Esophagus muscularis mucosa (tissue), 4 donors: ENCODE data around the gene CORO6. TPM values are rescaled to one million over a fixed set of nuclear protein-coding genes. Genes with fewer than 3 reads are reported as not detected.

Experiments
- DNase-seq: peaks from one replicate; pipeline ENCODE4 v3.0.0-alpha.2; 2017; ENCODE audit errors: extremely low spot score
- H3K27ac ChIP-seq, 4 donors: fragments of 200-600 bp; sonication (generic); replicated peaks in 1 of 4; 1 replicate in 3 of 4; 2 replicates in 1 of 4; pipeline ENCODE4 v1.5.1; 2016 to 2019; ENCODE audit warnings: mild to moderate bottlenecking in 1 of 4
- H3K27me3 ChIP-seq, 4 donors: fragments of 200-600 bp; sonication (generic); one replicate each; pipeline versions ENCODE4 v1.5.1 to v1.6.0; 2016 to 2019
- H3K36me3 ChIP-seq, 4 donors: fragments of 200-600 bp; sonication (generic); one replicate each; pipeline ENCODE4 v1.5.1; 2016 to 2019
- H3K4me1 ChIP-seq, 4 donors: fragments of 200-600 bp; sonication (generic); one replicate each; pipeline ENCODE4 v1.5.1; 2016 to 2019
- H3K4me3 ChIP-seq, 4 donors: fragments of 200-600 bp; sonication (generic); 1 replicate in 2 of 4; 2 replicates in 2 of 4; pipeline ENCODE4 v1.5.1; 2016 to 2019; ENCODE audit warnings: mild to moderate bottlenecking in 4 of 4, moderate library complexity in 1 of 4
- H3K9me3 ChIP-seq, 4 donors: fragments of 200-600 bp; sonication (generic); 1 replicate in 3 of 4; 2 replicates in 1 of 4; pipeline ENCODE4 v1.5.1; 2016 to 2019
- EP300 ChIP-seq: sonication (generic); formaldehyde crosslinking; IDR thresholded peaks from one replicate; pipeline ENCODE4 v1.6.1; 2017; ENCODE audit warnings: antibody characterized with exemption
- POLR2A ChIP-seq: fragments of 450-650 bp; IDR thresholded peaks from one replicate; pipeline ENCODE4 v1.6.1; 2017; ENCODE audit warnings: antibody characterized with exemption, moderate library complexity, mild to moderate bottlenecking, low read depth
- POLR2AphosphoS5 ChIP-seq, 2 donors: sonication (generic); formaldehyde crosslinking; IDR thresholded peaks; one replicate each; pipeline ENCODE4 v1.6.1; 2017; ENCODE audit warnings: antibody characterized with exemption in 2 of 2
- WGBS: methylation state at CpG from one replicate; pipeline ENCODE4 v1.1.5; 2018; 5-methylcytosine and 5-hydroxymethylcytosine counted together
- intact Hi-C: fragments of 100-400 bp; cut with DNase I; formaldehyde crosslinking; loops from one replicate; pipeline ENCODE4 v1.15.1; 2023
- total RNA-seq, 4 donors: library from RNA; depleted of rRNA; stranded (reverse); fragments of >200 nt; gene quantifications; one replicate each; pipeline versions ENCODE4 v1.1.0 to v1.2.1, GENCODE V29; 2016
- TF ChIP-seq, protein P1 (sequence below), 3 experiments: fragments of 200-600 bp in 2 of 3; fragments of 450-650 bp in 1 of 3; sonication (generic) in 2 of 3; IDR thresholded peaks; one replicate each; pipeline ENCODE4 v1.5.1; 2017 to 2019; ENCODE audit warnings: antibody characterized with exemption in 3 of 3, mild to moderate bottlenecking in 2 of 3, moderate library complexity in 1 of 3

The CORO6 gene
- total RNA-seq, 4 donors from 2014 or later, result 43.7 to 67.7 (median 46.9) TPM

DNA sequence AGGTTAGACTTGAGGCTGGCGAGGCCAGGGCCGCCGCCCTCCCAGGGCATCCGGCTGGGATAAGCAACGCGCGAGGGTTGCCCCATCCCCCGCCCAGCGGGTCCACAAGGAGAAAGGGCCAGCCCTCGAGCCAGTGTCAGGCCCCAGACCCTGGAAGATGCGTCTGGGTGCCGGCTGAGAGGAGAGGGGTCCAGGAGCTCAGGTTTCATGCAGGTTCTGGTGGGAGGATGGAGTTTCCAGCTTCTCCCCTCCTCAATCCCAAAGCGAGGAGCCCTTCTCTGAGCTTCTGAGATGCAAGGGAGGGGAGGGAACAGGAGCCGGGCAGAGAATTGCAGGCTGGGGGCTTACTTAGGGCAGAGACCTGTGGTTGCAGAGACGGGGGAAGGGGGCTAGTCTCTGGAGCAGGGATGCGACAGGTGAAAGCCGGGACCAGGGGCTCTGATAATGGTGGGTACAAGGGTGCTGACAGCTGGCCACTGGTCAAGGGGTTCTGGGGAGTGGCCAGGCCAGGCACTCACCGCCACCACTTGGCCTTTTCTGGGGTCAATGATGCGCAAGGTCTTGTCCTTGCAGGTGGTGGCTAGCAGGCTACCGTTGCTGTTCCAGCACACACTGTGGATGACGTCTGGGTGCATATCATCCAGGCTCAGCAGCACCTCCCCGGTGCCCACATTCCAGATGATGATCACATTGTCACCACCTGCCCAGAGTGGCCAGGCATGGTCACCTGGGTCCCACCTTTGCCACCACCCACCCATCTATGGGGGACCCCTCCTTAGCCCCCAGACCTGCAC, 4.2 kb downstream of the CORO6 start:
- H3K4me1 ChIP-seq, result peaks cover 92 to 100% (median 98%) of the 10 kb centered on the region in 4 donors
- TF ChIP-seq, protein P1, sequence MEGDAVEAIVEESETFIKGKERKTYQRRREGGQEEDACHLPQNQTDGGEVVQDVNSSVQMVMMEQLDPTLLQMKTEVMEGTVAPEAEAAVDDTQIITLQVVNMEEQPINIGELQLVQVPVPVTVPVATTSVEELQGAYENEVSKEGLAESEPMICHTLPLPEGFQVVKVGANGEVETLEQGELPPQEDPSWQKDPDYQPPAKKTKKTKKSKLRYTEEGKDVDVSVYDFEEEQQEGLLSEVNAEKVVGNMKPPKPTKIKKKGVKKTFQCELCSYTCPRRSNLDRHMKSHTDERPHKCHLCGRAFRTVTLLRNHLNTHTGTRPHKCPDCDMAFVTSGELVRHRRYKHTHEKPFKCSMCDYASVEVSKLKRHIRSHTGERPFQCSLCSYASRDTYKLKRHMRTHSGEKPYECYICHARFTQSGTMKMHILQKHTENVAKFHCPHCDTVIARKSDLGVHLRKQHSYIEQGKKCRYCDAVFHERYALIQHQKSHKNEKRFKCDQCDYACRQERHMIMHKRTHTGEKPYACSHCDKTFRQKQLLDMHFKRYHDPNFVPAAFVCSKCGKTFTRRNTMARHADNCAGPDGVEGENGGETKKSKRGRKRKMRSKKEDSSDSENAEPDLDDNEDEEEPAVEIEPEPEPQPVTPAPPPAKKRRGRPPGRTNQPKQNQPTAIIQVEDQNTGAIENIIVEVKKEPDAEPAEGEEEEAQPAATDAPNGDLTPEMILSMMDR (IDR thresholded peaks at IDR 0.05), result peak in 1 of 3 experiments; percentile 8
- no peak for TF ChIP-seq POLR2AphosphoS5 (IDR thresholded peaks at IDR 0.05)
- H3K27me3 ChIP-seq, result peaks cover 0 to 6% (median 0%) of the 10 kb centered on the region in 4 donors
- WGBS, result 56% methylated on average over 17 of the region's 22 CpGs
- no peaks in the 10 kb centered on the region for H3K36me3 ChIP-seq
- no peaks in the 10 kb centered on the region for H3K9me3 ChIP-seq
- peak overlapping the region; percentile 38 to 55 (median 47) for H3K4me3 ChIP-seq
- intact Hi-C loops, result loop anchor here (5.0 to 10.0 kb wide), 2 partner anchors 36 to 156 kb away; no protein-coding TSS in a partner anchor
- H3K27ac ChIP-seq, result peak overlapping the region in 3 of 4 donors; percentile 54 to 90 (median 64)
- no peak for DNase-seq

DNA sequence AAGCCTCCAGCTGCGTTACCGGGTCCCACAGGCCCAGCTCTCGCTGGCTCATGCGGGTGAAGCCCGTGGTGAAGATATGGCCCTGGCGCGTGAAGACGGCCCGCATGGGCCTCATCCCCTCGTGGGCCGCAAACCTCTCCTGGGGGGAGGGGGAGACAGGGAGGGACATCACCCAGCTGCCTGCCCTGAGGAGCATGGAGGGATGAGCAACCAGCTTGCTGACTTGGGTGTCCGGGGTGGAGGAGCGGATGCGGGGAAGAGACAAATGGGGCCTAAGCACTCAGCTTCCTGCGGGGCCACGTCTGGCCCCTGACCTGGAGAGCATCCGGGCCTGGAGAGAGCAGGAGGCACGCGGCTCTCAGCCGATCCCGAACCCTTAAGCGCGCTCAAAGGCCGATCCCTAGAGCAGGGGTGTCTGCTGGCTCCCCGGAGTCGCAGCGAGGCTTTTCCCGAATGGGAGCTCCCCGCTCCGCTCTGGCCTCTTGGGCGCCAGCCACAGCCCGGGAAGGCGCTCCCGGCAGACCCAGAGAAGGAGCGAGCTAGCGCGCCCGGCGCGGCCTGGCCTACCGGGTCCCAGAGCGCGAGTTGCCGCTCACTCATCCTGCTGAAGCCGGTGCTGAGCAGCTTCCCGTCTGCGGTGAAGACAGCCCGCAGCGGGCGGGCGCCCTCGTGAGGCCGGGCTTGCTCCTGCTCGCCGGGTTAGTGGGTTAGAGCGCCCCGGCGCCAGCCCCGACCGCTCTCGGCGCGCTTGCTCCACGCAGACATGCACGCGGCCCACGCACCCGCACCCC, 5.0 kb downstream of the CORO6 start:
- WGBS, result 13% methylated on average over 22 of the region's 68 CpGs

DNA sequence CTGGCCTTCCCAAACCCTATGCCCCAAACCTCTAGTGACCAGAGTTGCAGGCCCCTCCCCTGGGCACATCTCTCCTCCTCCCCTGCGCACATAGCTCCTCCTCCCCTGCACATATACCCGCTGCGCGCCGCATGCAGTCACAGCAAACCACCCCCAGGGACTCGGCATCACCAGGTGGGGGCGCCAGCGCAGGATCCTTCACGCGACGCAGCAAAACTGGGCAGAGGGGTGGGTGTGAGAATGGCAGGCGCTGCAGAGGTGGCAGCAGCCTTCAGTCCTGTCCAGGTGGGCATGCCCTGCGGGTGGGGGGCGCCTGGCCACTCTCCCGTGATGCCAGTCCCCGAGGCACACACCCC, 5.6 kb downstream of the CORO6 start:
- H3K4me1 ChIP-seq, result peaks cover 95 to 97% (median 96%) of the 10 kb centered on the region in 4 donors
- TF ChIP-seq, protein P1 (IDR thresholded peaks at IDR 0.05), result peak; percentile 36 to 56 (median 40)
- TF ChIP-seq EP300 (no peak), POLR2AphosphoS5 (IDR thresholded peaks at IDR 0.05) (peak; percentile 38 to 39), POLR2A (no peak)
- H3K36me3 ChIP-seq, result no peaks in the 10 kb centered on the region
- intact Hi-C loops, result loop anchor here (5.0 to 10.0 kb wide), 2 partner anchors 35 to 158 kb away; no protein-coding TSS in a partner anchor
- no peak for DNase-seq
- H3K27me3 ChIP-seq, result peaks cover 0 to 6% (median 0%) of the 10 kb centered on the region in 4 donors
- WGBS, result 17% methylated on average over 11 of the region's 16 CpGs
- H3K9me3 ChIP-seq, result no peaks in the 10 kb centered on the region
- peak overlapping the region; percentile 38 to 55 (median 47) for H3K4me3 ChIP-seq
- peak overlapping the region in 1 of 4 donors; percentile 56 for H3K27ac ChIP-seq

More for the DNA sequence above, 5.0 kb downstream of the CORO6 start:
- intact Hi-C loops, result loop anchor here (5.0 to 10.0 kb wide), 2 partner anchors 35 to 157 kb away; no protein-coding TSS in a partner anchor
- H3K27me3 ChIP-seq, result peaks cover 0 to 6% (median 0%) of the 10 kb centered on the region in 4 donors
- no peaks in the 10 kb centered on the region for H3K9me3 ChIP-seq
- peaks cover 95 to 100% (median 98%) of the 10 kb centered on the region in 4 donors for H3K4me1 ChIP-seq
- H3K27ac ChIP-seq, result peak overlapping the region; percentile 35 to 64 (median 55)
- H3K36me3 ChIP-seq, result no peaks in the 10 kb centered on the region
- H3K4me3 ChIP-seq, result peak overlapping the region; percentile 38 to 55 (median 47)
- no peak for DNase-seq
- TF ChIP-seq POLR2AphosphoS5 (IDR thresholded peaks at IDR 0.05) (peak in 1 of 2 donors; percentile 51), EP300 (no peak)
- TF ChIP-seq, protein P1 (IDR thresholded peaks at IDR 0.05), result peak; percentile 50 to 77 (median 63)

DNA sequence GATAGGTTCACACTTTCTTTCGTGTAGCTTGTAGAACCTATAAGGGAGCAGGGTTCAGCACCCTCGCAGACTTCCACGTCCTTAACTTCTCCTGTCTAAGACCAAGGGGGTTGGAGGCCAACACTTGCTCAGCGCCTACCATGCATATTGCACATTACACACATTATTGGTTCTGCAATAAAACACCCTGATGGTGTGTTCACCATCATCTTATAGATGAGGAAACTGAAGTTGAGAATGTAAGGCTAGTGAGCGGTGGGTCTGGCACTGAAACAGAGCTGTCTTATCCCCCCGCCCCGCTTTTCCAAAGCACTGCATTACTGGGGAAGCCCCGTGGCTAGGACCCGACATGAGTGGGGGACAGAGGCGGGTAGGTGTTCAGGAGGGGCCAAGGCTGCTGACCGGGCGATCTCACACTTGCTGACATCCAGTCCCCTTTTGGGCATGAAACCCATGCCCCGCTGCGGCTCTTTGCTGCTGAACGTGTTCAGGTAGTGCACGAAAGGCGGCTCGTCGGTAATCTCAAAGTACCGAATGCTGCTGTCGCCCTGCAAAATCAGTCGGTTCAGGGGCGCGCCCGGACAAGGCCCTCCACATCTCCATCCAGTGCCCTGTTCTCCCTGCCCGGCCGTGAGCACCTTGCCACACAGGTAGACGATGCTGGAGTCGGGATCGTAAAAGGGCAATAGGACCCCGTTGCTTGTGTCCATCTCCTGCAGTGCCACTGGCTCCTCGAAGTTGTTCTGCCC, 6.2 kb downstream of the CORO6 start:
- no peaks in the 10 kb centered on the region for H3K9me3 ChIP-seq
- H3K4me3 ChIP-seq, result peak overlapping the region; percentile 48 to 55 (median 50)
- WGBS, result 54% methylated on average over 19 of the region's 32 CpGs
- TF ChIP-seq, protein P1 (IDR thresholded peaks at IDR 0.05), result no peak
- no peak for TF ChIP-seq POLR2AphosphoS5 (IDR thresholded peaks at IDR 0.05)
- peaks cover 0 to 6% (median 0%) of the 10 kb centered on the region in 4 donors for H3K27me3 ChIP-seq
- intact Hi-C loops, result loop anchor here (5.0 to 10.0 kb wide), 2 partner anchors 34 to 158 kb away; no protein-coding TSS in a partner anchor
- peaks cover 89 to 90% (median 89%) of the 10 kb centered on the region in 4 donors for H3K4me1 ChIP-seq
- no peaks in the 10 kb centered on the region for H3K36me3 ChIP-seq
- DNase-seq, result no peak
- H3K27ac ChIP-seq, result peak overlapping the region in 3 of 4 donors; percentile 62 to 72 (median 69)
